ENCODE data around the gene BCO1. TPM values are rescaled to one million over a fixed set of nuclear protein-coding genes. Genes with fewer than 3 reads are reported as not detected.

BCO1 gene
- total RNA-seq = under 0.01 TPM in 1 of 2 replicates, not detected in the other

GRCh38 chr16:81238296-81239011 lies at the start of gene BCO1:
TSS of gene BCO1 (plus strand) at chr16:81238689. CDS start at chr16:81238909, 220 bp downstream.

GRCh38 chr16:81314603-81315270 lies 76.2 kb downstream of the BCO1 start, which contains the start of gene GAN:
TSS of gene GAN (plus strand) at chr16:81314962. CDS start at chr16:81315114, 152 bp downstream.

Other genes starting within 250 kb of the BCO1 start
- gene CMC2, start 231.8 kb upstream of the BCO1 start, total RNA-seq = 23.3 and 31.3 TPM in 2 replicates
- gene CENPN, start 231.5 kb upstream of the BCO1 start, total RNA-seq = 4.9 and 9.3 TPM in 2 replicates
- gene ATMIN, start 202.8 kb upstream of the BCO1 start, total RNA-seq = 21.9 and 22.5 TPM in 2 replicates
- gene C16orf46, start 161.5 kb upstream of the BCO1 start, total RNA-seq = 0.16 and 0.34 TPM in 2 replicates
- gene GCSH, start 142.3 kb upstream of the BCO1 start, total RNA-seq = 7.3 and 13.6 TPM in 2 replicates
- gene GAN, start 76.3 kb downstream of the BCO1 start, total RNA-seq = 3.5 and 5.3 TPM in 2 replicates
- gene CMIP, start 206.1 kb downstream of the BCO1 start, total RNA-seq = 4.6 and 5.3 TPM in 2 replicates

Data from bronchial smooth muscle cell (primary cell).